Pancreas (tissue), 10 donors: Measurements from ENCODE around the gene STX18. TPM values are rescaled to one million over a fixed set of nuclear protein-coding genes. Genes with fewer than 3 reads are reported as not detected.

Experiments used
- ATAC-seq, 4 donors: fragments of 200-7000 bp; cut with Tn5 transposase; one replicate each; pipeline versions ENCODE4 v1.8.0 to v1.9.1; 2020; ENCODE audit warnings: mild to moderate bottlenecking in 4 of 4, moderate library complexity in 4 of 4
- DNase-seq, 6 donors: peaks; one replicate each; pipeline ENCODE4 v3.0.0-alpha.2; 2020
- FAIRE-seq: peaks from 2 replicates; lab custom pipeline; 2012; peaks lifted over from hg19 to GRCh38; lab: Jason Lieb, UNC
- H3K27ac ChIP-seq, 4 donors: fragments of 200-600 bp; sonication (generic); 1 replicate in 3 of 4; 2 replicates in 1 of 4; pipeline versions ENCODE4 v1.5.0 to v1.8.0; 2020
- H3K27me3 ChIP-seq, 4 donors: fragments of 200-600 bp; one replicate each; pipeline ENCODE4 v1.8.0; 2021
- H3K36me3 ChIP-seq, 3 donors: fragments of 200-600 bp; sonication (generic) in 1 of 3; one replicate each; pipeline versions ENCODE4 v1.5.0 to v1.8.0; 2020 to 2021
- H3K4me1 ChIP-seq, 3 donors: fragments of 200-600 bp; one replicate each; pipeline ENCODE4 v1.8.0; 2021
- H3K4me3 ChIP-seq, 4 donors: fragments of 200-600 bp; sonication (generic) in 2 of 4; one replicate each; pipeline versions ENCODE4 v1.5.0 to v1.8.0; 2020 to 2021
- H3K9me3 ChIP-seq, 4 donors: fragments of 200-600 bp; one replicate each; pipeline ENCODE4 v1.8.0; 2021
- CTCF ChIP-seq, 4 donors: fragments of 200-600 bp; sonication (generic) in 3 of 4; IDR thresholded peaks; one replicate each; pipeline versions ENCODE4 v1.5.0 to v1.8.0; 2021; ENCODE audit warnings: antibody characterized with exemption in 4 of 4
- WGBS, 2 donors: extraction: QIAGEN DNeasy Blood & Tissue Kit; methylation state at CpG; one replicate each; pipeline ENCODE4 v1.1.7; 2013; 5-methylcytosine and 5-hydroxymethylcytosine counted together
- intact Hi-C, 3 donors: fragments of 100-400 bp; cut with DNase I; formaldehyde crosslinking; loops; one replicate each; pipeline versions ENCODE4 v1.11.1 to v1.14.2; 2022
- polyA plus RNA-seq, 2 donors: library from polyadenylated mRNA; stranded (reverse); fragments of 200-250 nt; gene quantifications; one replicate each; pipeline ENCODE4 v1.2.3, GENCODE V29; 2013
- total RNA-seq, 6 donors: library from RNA; stranded (reverse); fragmentation: NEBNext Ultra II Directional in 4 of 6; extraction: Animal tissue kit (Norgen Biotek cat#: 25700) in 4 of 6; gene quantifications; one replicate each; pipeline versions ENCODE4 v1.2.1 to v1.2.4, GENCODE V29; 2021 to 2023
- donor health status: healthy with polysubstance abuse.
- donor health status: DM: no; HTN: no; CAD: no; lungs with moderate emphysema.
- donor health status: DM: no; HTN: no; CAD: no.
- donor health status: control.
- donor health status: control.
- donor health status: Bipolar disorder and iron deficiency.
- donor health status: DM: yes; HTN: yes; CAD: no.
- donor health status: DM: no; HTN: no; CAD: no.
- donor health status: DM: no; HTN: no; CAD: no.
- donor health status: DM: yes; HTN: yes; CAD: no.

The STX18 gene
- total and polyA plus RNA-seq, 8 donors = 13.6 to 35.9 (median 19.0) TPM

GRCh38 chr4:4392501-4393183 lies 149.2 kb downstream of the STX18 start:
- no peak for TF ChIP-seq CTCF (IDR thresholded peaks at IDR 0.05)
- Histone ChIP-seq H3K27me3 (peaks cover 0 to 7% (median under 1%) of the 10 kb centered on the region in 4 donors), H3K36me3 (no peaks in the 10 kb centered on the region), H3K9me3 (no peaks in the 10 kb centered on the region), H3K27ac (no peak overlapping the region), H3K4me3 (no peak overlapping the region), H3K4me1 (peaks cover 0 to 4% (median 0%) of the 10 kb centered on the region in 3 donors)
- intact Hi-C loops = no loop called here
- DNase-seq = no peak
- no peak for FAIRE-seq
- 54% methylated on average over 13 of the region's 13 CpGs for WGBS, 2 donors
- no peak for ATAC-seq

GRCh38 chr4:4391866-4392265 lies 150.0 kb downstream of the STX18 start:
- DNase-seq = no peak
- Histone ChIP-seq H3K4me3 (no peak overlapping the region), H3K9me3 (no peaks in the 10 kb centered on the region), H3K4me1 (peaks cover 0 to 4% (median 0%) of the 10 kb centered on the region in 3 donors), H3K27me3 (peaks cover 0 to 10% (median 2%) of the 10 kb centered on the region in 4 donors), H3K27ac (no peak overlapping the region), H3K36me3 (no peaks in the 10 kb centered on the region)
- WGBS, 2 donors = 53 to 68% methylated on average over 4 of the region's 4 CpGs
- no peak for FAIRE-seq
- ATAC-seq = no peak
- intact Hi-C loops = no loop called here
- TF ChIP-seq CTCF (IDR thresholded peaks at IDR 0.05) = no peak

- Histone ChIP-seq H3K9me3 (no peaks in the 10 kb centered on the region), H3K27me3 (peaks cover 0 to 22% (median 5%) of the 10 kb centered on the region in 4 donors), H3K36me3 (no peaks in the 10 kb centered on the region), H3K27ac (no peak overlapping the region), H3K4me3 (no peak overlapping the region), H3K4me1 (peaks cover 0 to 4% (median 0%) of the 10 kb centered on the region in 3 donors)
- intact Hi-C loops = no loop called here
- no peak for ATAC-seq
- no peak for DNase-seq
- WGBS, 2 donors = 58 to 62% methylated on average over 11 of the region's 11 CpGs
- no peak for FAIRE-seq
- no peak for TF ChIP-seq CTCF (IDR thresholded peaks at IDR 0.05)
Measured at GRCh38 chr4:4390515-4391240, 151.2 kb downstream of the STX18 start.

- 36 to 40% methylated on average over 6 to 7 of the region's 7 CpGs for WGBS, 2 donors
- no peak for TF ChIP-seq CTCF (IDR thresholded peaks at IDR 0.05)
- H3K27ac ChIP-seq = no peak overlapping the region
- intact Hi-C loops = no loop called here
- H3K9me3 ChIP-seq = no peaks in the 10 kb centered on the region
- FAIRE-seq = no peak
- peaks cover 0 to 26% (median 5%) of the 10 kb centered on the region in 4 donors for H3K27me3 ChIP-seq
- H3K4me3 ChIP-seq = no peak overlapping the region
- ATAC-seq = no peak
- H3K4me1 ChIP-seq = peaks cover 0 to 4% (median 0%) of the 10 kb centered on the region in 3 donors
- no peak for DNase-seq
- H3K36me3 ChIP-seq = no peaks in the 10 kb centered on the region
Measured at GRCh38 chr4:4390046-4390445, 151.8 kb downstream of the STX18 start.
